SU-DHL-6 (cell line): ENCODE measurements around the gene CKS1B.

ENCODE experiments used
- CTCF ChIP-seq: fragments of 200-600 bp; sonication (generic); IDR thresholded peaks from one replicate; pipeline ENCODE4 v1.5.1; 2017; ENCODE audit warnings: antibody characterized with exemption, mild to moderate bottlenecking, low read length, moderate library complexity; ENCODE audit not compliant: insufficient read depth, poor library complexity, severe bottlenecking
- EZH2phosphoT487 ChIP-seq: fragments of 200-600 bp; sonication (generic), shearing (Covaris generic); conservative IDR thresholded peaks from 2 replicates; pipeline ENCODE4 v1.6.1; 2018; ENCODE audit warnings: mild to moderate bottlenecking, antibody characterized with exemption, low read length, moderate library complexity, mixed read lengths

- TF ChIP-seq CTCF, result no peak
- TF ChIP-seq EZH2phosphoT487, result no peak
Measured at GRCh38 chr1:154953611-154954038, 20.9 kb upstream of the CKS1B start.
